GM12878 (cell line): ENCODE results near the gene TLL2. TPM values are rescaled to one million over a fixed set of nuclear protein-coding genes. Genes with fewer than 3 reads are reported as not detected.

ENCODE experiments used
- ATAC-seq: fragments of 200-7000 bp; cut with Tn5 transposase; 3 replicates; pipeline ENCODE4 v1.9.1; 2020; ENCODE audit warnings: mild to moderate bottlenecking, moderate library complexity
- BruUV-seq: library from RNA; stranded (reverse); fragments of 400-500 nt; replicated peaks from 2 replicates; lab custom pipeline; 2021; lab: Mats Ljungman, UMichigan
- CTCF ChIA-PET: fragments of 300-600 bp; sonication (Branson Sonifier 250); formaldehyde crosslinking; extraction: SDS; loops from one replicate; lab custom pipeline; 2021; ENCODE audit warnings: inconsistent platforms; lab: Yijun Ruan, JAX
- POLR2A ChIA-PET: fragments of 350-600 bp; formaldehyde crosslinking; extraction: SDS; loops from one replicate; lab custom pipeline; 2021; ENCODE audit warnings: inconsistent platforms; lab: Charles Lee
- RAD21 ChIA-PET: fragments of 300-600 bp; sonication (Branson Sonifier 250); formaldehyde crosslinking; loops from one replicate; lab custom pipeline; 2023; ENCODE audit warnings: antibody characterized with exemption; ENCODE audit not compliant: unreplicated experiment; lab: Charles Lee
- SMC1A ChIA-PET: fragments of 300-600 bp; sonication (Branson Sonifier 250); formaldehyde crosslinking; loops from one replicate; lab custom pipeline; 2023; ENCODE audit not compliant: unreplicated experiment, uncharacterized antibody; lab: Charles Lee
- DNase-seq: peaks from one replicate; pipeline ENCODE4 v3.0.0-alpha.2; 2011; ENCODE audit warnings: low read depth, low spot score
- FAIRE-seq: peaks from 3 replicates; lab custom pipeline; 2011; peaks lifted over from hg19 to GRCh38; lab: Jason Lieb, UNC
- H2AFZ ChIP-seq: 2 replicates; pipeline ENCODE4 v1.6.0; 2011; ENCODE audit warnings: low read depth, low read length, control low read depth; ENCODE audit not compliant: control insufficient read depth
- H3K27ac ChIP-seq: 2 replicates; pipeline ENCODE4 v1.5.1; 2011; ENCODE audit warnings: control low read depth; ENCODE audit not compliant: control insufficient read depth, insufficient read depth
- H3K27me3 ChIP-seq, 2 experiments: replicated peaks in 1 of 2; 2 replicates each; pipeline versions ENCODE4 v1.6.0 to v1.6.1; 2011; ENCODE audit warnings: low read length in 1 of 2; ENCODE audit not compliant: control insufficient read depth in 2 of 2, insufficient read depth in 2 of 2
- H3K36me3 ChIP-seq, 2 experiments: 2 replicates each; pipeline ENCODE4 v1.5.1; 2011; ENCODE audit warnings: low read length in 1 of 2; ENCODE audit not compliant: control insufficient read depth in 2 of 2, insufficient read depth in 2 of 2
- H3K4me1 ChIP-seq: 2 replicates; pipeline ENCODE4 v1.6.1; 2011; ENCODE audit warnings: mild to moderate bottlenecking, low read length, moderate library complexity, mixed read lengths; ENCODE audit not compliant: control insufficient read depth, insufficient read depth
- H3K4me2 ChIP-seq: 2 replicates; pipeline ENCODE4 v1.6.0; 2011; ENCODE audit warnings: control low read depth; ENCODE audit not compliant: control insufficient read depth, insufficient read depth
- H3K4me3 ChIP-seq: fragments of 200-600 bp; sonication (generic); 2 replicates; pipeline ENCODE4 v1.5.1; 2016
- H3K79me2 ChIP-seq: 2 replicates; pipeline ENCODE4 v1.6.0; 2011; ENCODE audit warnings: low read length; ENCODE audit not compliant: control insufficient read depth, insufficient read depth
- H3K9ac ChIP-seq: 2 replicates; pipeline ENCODE4 v1.8.0; 2011; ENCODE audit warnings: low read length, control low read depth, mixed read lengths; ENCODE audit not compliant: control insufficient read depth, insufficient read depth
- H3K9me3 ChIP-seq: replicated peaks from 3 replicates; pipeline ENCODE4 v1.5.1; 2011; ENCODE audit warnings: mild to moderate bottlenecking, low read length; ENCODE audit not compliant: control insufficient read depth, insufficient read depth
- H4K20me1 ChIP-seq: 2 replicates; pipeline ENCODE4 v1.6.0; 2011; ENCODE audit not compliant: control insufficient read depth, insufficient read depth
- DPF2 ChIP-seq: fragments of 450-650 bp; IDR thresholded peaks from 2 replicates; pipeline ENCODE4 v1.6.1; 2017; ENCODE audit warnings: mild to moderate bottlenecking
- HCFC1 ChIP-seq: fragments of 150-350 bp; IDR thresholded peaks from 2 replicates; pipeline ENCODE4 v1.6.1; 2014; ENCODE audit warnings: low read length
- IKZF1 ChIP-seq: fragments of 450-650 bp; conservative IDR thresholded peaks from 2 replicates; pipeline ENCODE4 v1.6.1; 2017; ENCODE audit warnings: antibody characterized with exemption, mild to moderate bottlenecking
- MXI1 ChIP-seq: fragments of 150-350 bp; IDR thresholded peaks from 2 replicates; pipeline ENCODE4 v1.6.1; 2011; ENCODE audit warnings: low read depth, mild to moderate bottlenecking, inconsistent platforms, low read length, improper control_type of control experiment
- MYC ChIP-seq: IDR thresholded peaks from 2 replicates; pipeline ENCODE4 v1.6.1; 2011; ENCODE audit warnings: mild to moderate bottlenecking, low read length, moderate library complexity, inconsistent platforms; ENCODE audit not compliant: insufficient read depth, insufficient replicate concordance, insufficient read length, severe bottlenecking
- NBN ChIP-seq: fragments of 450-650 bp; IDR thresholded peaks from 2 replicates; pipeline ENCODE4 v1.6.1; 2016
- NFYB ChIP-seq: IDR thresholded peaks from 2 replicates; pipeline ENCODE4 v1.6.1; 2011; ENCODE audit warnings: low read depth, mild to moderate bottlenecking, low read length, improper control_type of control experiment, moderate library complexity; ENCODE audit not compliant: insufficient read depth
- PBX3 ChIP-seq: IDR thresholded peaks from 2 replicates; pipeline ENCODE4 v1.6.1; 2011; ENCODE audit warnings: mild to moderate bottlenecking, low read depth, low read length, moderate library complexity; ENCODE audit not compliant: insufficient replicate concordance
- POLR2AphosphoS2 ChIP-seq: IDR thresholded peaks from 2 replicates; pipeline ENCODE4 v1.6.1; 2011; ENCODE audit warnings: low read depth, mild to moderate bottlenecking, low read length, improper control_type of control experiment, moderate library complexity
- POU2F2 ChIP-seq: IDR thresholded peaks from 3 replicates; pipeline ENCODE4 v1.6.1; 2011; ENCODE audit warnings: low read depth, mild to moderate bottlenecking, low read length, borderline replicate concordance
- RAD21 ChIP-seq: IDR thresholded peaks from 2 replicates; pipeline ENCODE4 v1.6.1; 2011; ENCODE audit warnings: mild to moderate bottlenecking, low read depth, low read length, moderate library complexity; ENCODE audit not compliant: insufficient read depth
- RBBP5 ChIP-seq: fragments of 200-600 bp; sonication (generic); conservative IDR thresholded peaks from 2 replicates; pipeline ENCODE4 v1.6.1; 2016
- RELA ChIP-seq: fragments of 450-650 bp; IDR thresholded peaks from 2 replicates; pipeline ENCODE4 v1.8.0; 2014; ENCODE audit warnings: borderline replicate concordance; ENCODE audit not compliant: partially characterized antibody
- RFX5 ChIP-seq: IDR thresholded peaks from 2 replicates; pipeline ENCODE4 v1.6.1; 2011; ENCODE audit warnings: low read depth, low read length, improper control_type of control experiment
- SREBF2 ChIP-seq: IDR thresholded peaks from 2 replicates; pipeline ENCODE4 v1.6.1; 2012; ENCODE audit warnings: mild to moderate bottlenecking, low read length
- SUPT20H ChIP-seq: IDR thresholded peaks from 2 replicates; pipeline ENCODE4 v1.6.1; 2011; ENCODE audit warnings: low read depth, mild to moderate bottlenecking, low read length, moderate library complexity, borderline replicate concordance; ENCODE audit not compliant: control insufficient read depth
- TAF1 ChIP-seq: IDR thresholded peaks from 2 replicates; pipeline ENCODE4 v1.6.1; 2011; ENCODE audit warnings: mild to moderate bottlenecking, low read depth, low read length, borderline replicate concordance
- TCF7 ChIP-seq: IDR thresholded peaks from 2 replicates; pipeline ENCODE4 v1.6.1; 2014; ENCODE audit warnings: antibody characterized with exemption, borderline replicate concordance
- WGBS: methylation state at CpG from one replicate; pipeline ENCODE4 v1.1.6; 2016; ENCODE audit warnings: low lambda C conversion rate; ENCODE audit not compliant: insufficient replicate concordance, insufficient coverage; ENCODE audit errors: missing lambda C conversion rate; 5-methylcytosine and 5-hydroxymethylcytosine counted together
- in situ Hi-C: fragments of 300-500 bp; cut with MboI; formaldehyde crosslinking; loops from 9 replicates; pipeline ENCODE4 v1.14.3; 2018; ENCODE audit warnings: mixed read lengths
- intact Hi-C: fragments of 100-400 bp; cut with micrococcal nuclease; formaldehyde crosslinking; loops from one replicate; pipeline ENCODE4 v1.14.2; 2022; ENCODE audit not compliant: unreplicated experiment
- polyA plus RNA-seq, 11 experiments: library from polyadenylated mRNA; depleted of rRNA in 4 of 11; unstranded in 6 of 11; stranded (reverse) in 5 of 11; fragments of >200 nt; fragmentation: Nextera tagmentation in 4 of 11; fragmentation: Illumina TruSeq in 1 of 11; extraction: Ambion mirVana in 4 of 11; extraction: Trizol in 1 of 11; gene quantifications; 1 replicate in 1 of 11; 2 replicates in 10 of 11; pipeline versions ENCODE4 v1.2.1 to v1.2.3, GENCODE V29; 2011 to 2016; ENCODE audit warnings: inconsistent platforms in 2 of 11, missing spikeins in 2 of 11, low read depth in 1 of 11
- total RNA-seq, 4 experiments: library from RNA; depleted of rRNA in 3 of 4; stranded (reverse); fragments of >200 nt in 3 of 4; fragmentation: Illumina TruSeq in 1 of 4; extraction: Trizol in 1 of 4; gene quantifications; 2 replicates each; pipeline versions ENCODE4 v1.2.1 to v1.2.3, GENCODE V29; 2013 to 2021
- TF ChIP-seq, protein P1 (sequence below), 3 experiments: IDR thresholded peaks in 2 of 3; conservative IDR thresholded peaks in 1 of 3; 2 replicates each; pipeline ENCODE4 v1.5.1; 2011; ENCODE audit warnings: low read depth in 3 of 3, low read length in 3 of 3, mild to moderate bottlenecking in 3 of 3, control low read depth in 2 of 3, moderate library complexity in 2 of 3, inconsistent platforms in 1 of 3, mixed read lengths in 1 of 3; ENCODE audit not compliant: control insufficient read depth in 2 of 3, insufficient read depth in 1 of 3; ENCODE audit errors: extremely low read depth in 1 of 3

The TLL2 gene
- total and polyA plus RNA-seq, 10 of the 15 experiments (the other 5 are each of a cell fraction or from before 2014, with no cell fraction given) = 0.02 to 2.1 (median 0.52) TPM

GRCh38 chr10:96334616-96335526 is 178.9 kb downstream of the TLL2 start (continued):
- no peak for TF ChIP-seq POLR2AphosphoS2
- TF ChIP-seq, all 136 proteins: peak for 2

DNA sequence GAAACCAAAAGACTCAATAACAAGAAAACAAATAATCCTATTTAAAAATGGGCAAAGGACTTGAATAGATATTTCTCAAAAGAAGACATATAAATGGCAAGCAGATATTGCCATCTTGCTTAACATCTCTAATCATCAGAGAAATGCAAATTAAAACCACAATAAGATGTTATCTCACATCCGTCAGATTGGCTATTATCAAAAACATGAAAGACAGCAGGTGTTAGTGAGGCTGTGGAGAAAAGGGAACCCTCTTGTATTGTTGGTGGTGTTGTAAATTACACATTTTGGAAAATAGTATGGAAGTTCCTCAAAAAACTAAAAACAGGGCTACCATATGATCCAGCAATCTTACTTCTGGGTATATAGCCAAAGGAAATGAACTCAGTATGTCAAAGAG is 180.6 kb downstream of the TLL2 start:
- SMC1A ChIA-PET = interaction anchor here (1.0 to 1.1 kb wide), 2 partner anchors 99 to 316 kb away, joined by 3 to 5 read pairs; no protein-coding TSS in a partner anchor
- intact Hi-C loops = no loop called here
- H3K4me2 ChIP-seq = no peak overlapping the region

More for the DNA sequence above, 180.6 kb downstream of the TLL2 start:
- ChIA-PET CTCF (interaction anchor here (0.9 to 9.4 kb wide), 3 partner anchors 7 to 316 kb away, joined by 5 to 142 read pairs (median 13); no protein-coding TSS in a partner anchor), POLR2A (no interaction called here), RAD21 (interaction anchor here (1.5 kb wide), 1 partner anchor 45 kb away, joined by 4 read pairs; no protein-coding TSS in a partner anchor)
- Histone ChIP-seq H3K36me3 (no peaks in the 10 kb centered on the region), H3K9me3 (no peaks in the 10 kb centered on the region), H3K9ac (no peak overlapping the region), H3K4me3 (no peak overlapping the region), H3K79me2 (no peaks in the 10 kb centered on the region), H3K4me1 (no peaks in the 10 kb centered on the region), H3K27ac (no peak overlapping the region), H2AFZ (no peak overlapping the region), H4K20me1 (no peaks in the 10 kb centered on the region), H3K27me3 (no peaks in the 10 kb centered on the region)
- DNase-seq = no peak
- WGBS = 0% methylated on average over 1 of the region's 1 CpG
- no TSS peak for BruUV-seq
- FAIRE-seq = no peak
- in situ Hi-C loops = no loop called here
- TF ChIP-seq SUPT20H = no peak
- TF ChIP-seq MYC = no peak
- TF ChIP-seq, protein P1, sequence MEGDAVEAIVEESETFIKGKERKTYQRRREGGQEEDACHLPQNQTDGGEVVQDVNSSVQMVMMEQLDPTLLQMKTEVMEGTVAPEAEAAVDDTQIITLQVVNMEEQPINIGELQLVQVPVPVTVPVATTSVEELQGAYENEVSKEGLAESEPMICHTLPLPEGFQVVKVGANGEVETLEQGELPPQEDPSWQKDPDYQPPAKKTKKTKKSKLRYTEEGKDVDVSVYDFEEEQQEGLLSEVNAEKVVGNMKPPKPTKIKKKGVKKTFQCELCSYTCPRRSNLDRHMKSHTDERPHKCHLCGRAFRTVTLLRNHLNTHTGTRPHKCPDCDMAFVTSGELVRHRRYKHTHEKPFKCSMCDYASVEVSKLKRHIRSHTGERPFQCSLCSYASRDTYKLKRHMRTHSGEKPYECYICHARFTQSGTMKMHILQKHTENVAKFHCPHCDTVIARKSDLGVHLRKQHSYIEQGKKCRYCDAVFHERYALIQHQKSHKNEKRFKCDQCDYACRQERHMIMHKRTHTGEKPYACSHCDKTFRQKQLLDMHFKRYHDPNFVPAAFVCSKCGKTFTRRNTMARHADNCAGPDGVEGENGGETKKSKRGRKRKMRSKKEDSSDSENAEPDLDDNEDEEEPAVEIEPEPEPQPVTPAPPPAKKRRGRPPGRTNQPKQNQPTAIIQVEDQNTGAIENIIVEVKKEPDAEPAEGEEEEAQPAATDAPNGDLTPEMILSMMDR (IDR thresholded peaks at IDR 0.05 in 2 of 3, conservative IDR thresholded peaks at IDR 0.05 in 1 of 3; ENCODE audit: control insufficient read depth in 2 of 3, extremely low read depth in 1 of 3, insufficient read depth in 1 of 3, low read depth in 3 of 3, low read length in 3 of 3) = no peak
- no peak for TF ChIP-seq PBX3
- no peak for TF ChIP-seq NBN
- no peak for TF ChIP-seq RBBP5
- TF ChIP-seq SREBF2 = no peak
- TF ChIP-seq RFX5 = no peak
- TF ChIP-seq MXI1 = no peak
- TF ChIP-seq IKZF1 = no peak
- no peak for TF ChIP-seq DPF2
- TF ChIP-seq HCFC1 = no peak
- no peak for TF ChIP-seq RELA
- no peak for TF ChIP-seq POU2F2
- no peak for TF ChIP-seq TCF7
- no peak for TF ChIP-seq TAF1
- no peak for TF ChIP-seq NFYB
- TF ChIP-seq RAD21 = no peak
- ATAC-seq = peak; percentile 40; the same call in 1 of the 3 replicates
